ENCODE measurements around the gene RPRD1A.

GRCh38 chr18:36038102-36038663, 29.2 kb downstream of the RPRD1A start:
- no peak for TF ChIP-seq CTCF (IDR thresholded peaks at IDR 0.05; ENCODE audit: insufficient read depth, low read length)
- TF ChIP-seq POLR2AphosphoS5 (IDR thresholded peaks at IDR 0.05; ENCODE audit: low read depth) = no peak
- TF ChIP-seq SPI1 (IDR thresholded peaks at IDR 0.05; ENCODE audit: borderline replicate concordance, low read depth) = no peak
- no peak for TF ChIP-seq REST (IDR thresholded peaks at IDR 0.05; ENCODE audit: insufficient replicate concordance, low read depth)

Data from HL-60 (cell line).